Cardiac fibroblast (primary cell): Measurements from ENCODE around the gene GATAD2B.
A peak's percentile ranks its signal among the peaks of the same experiment; 100 is the strongest.

Experiments used
- DNase-seq, 2 donors: peaks; one replicate each; pipeline versions ENCODE4 v3.0.0 to v3.0.0-alpha.2; 2010; ENCODE audit warnings: low read depth in 2 of 2
- H3K4me3 ChIP-seq, 2 donors: replicated peaks in 1 of 2; 1 replicate in 1 of 2; 2 replicates in 1 of 2; pipeline ENCODE4 v1.5.1; 2011; ENCODE audit warnings: low read depth in 2 of 2, low read length in 2 of 2, mild to moderate bottlenecking in 2 of 2, moderate library complexity in 1 of 2
- TF ChIP-seq, protein P1 (sequence below): IDR thresholded peaks from one replicate; pipeline ENCODE4 v1.5.1; 2011; ENCODE audit warnings: low read depth, mild to moderate bottlenecking, low read length, inconsistent platforms

Gene GATAD2B

DNA sequence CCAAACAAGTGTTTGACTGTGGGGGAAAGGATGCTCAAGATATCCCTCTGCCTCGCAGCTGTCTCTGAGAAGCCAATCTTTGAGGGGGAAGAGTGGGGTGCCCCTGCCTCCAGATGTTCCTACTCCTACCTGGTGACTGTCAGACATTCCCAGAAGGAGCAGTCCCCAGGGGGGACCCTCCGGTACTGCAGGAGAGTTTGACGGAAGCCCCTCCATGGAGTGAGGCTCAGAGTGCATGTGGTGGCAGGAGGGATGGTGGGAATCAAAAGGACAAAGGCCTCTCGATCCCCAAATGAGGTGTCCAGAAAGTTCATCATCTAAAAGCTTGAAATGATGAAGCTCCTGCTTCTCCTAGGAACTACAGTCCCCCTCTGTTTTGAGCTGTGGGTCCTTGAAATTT lies 142.2 kb downstream of the GATAD2B start:
- H3K4me3 ChIP-seq, result no peak overlapping the region
- no peak for DNase-seq

DNA sequence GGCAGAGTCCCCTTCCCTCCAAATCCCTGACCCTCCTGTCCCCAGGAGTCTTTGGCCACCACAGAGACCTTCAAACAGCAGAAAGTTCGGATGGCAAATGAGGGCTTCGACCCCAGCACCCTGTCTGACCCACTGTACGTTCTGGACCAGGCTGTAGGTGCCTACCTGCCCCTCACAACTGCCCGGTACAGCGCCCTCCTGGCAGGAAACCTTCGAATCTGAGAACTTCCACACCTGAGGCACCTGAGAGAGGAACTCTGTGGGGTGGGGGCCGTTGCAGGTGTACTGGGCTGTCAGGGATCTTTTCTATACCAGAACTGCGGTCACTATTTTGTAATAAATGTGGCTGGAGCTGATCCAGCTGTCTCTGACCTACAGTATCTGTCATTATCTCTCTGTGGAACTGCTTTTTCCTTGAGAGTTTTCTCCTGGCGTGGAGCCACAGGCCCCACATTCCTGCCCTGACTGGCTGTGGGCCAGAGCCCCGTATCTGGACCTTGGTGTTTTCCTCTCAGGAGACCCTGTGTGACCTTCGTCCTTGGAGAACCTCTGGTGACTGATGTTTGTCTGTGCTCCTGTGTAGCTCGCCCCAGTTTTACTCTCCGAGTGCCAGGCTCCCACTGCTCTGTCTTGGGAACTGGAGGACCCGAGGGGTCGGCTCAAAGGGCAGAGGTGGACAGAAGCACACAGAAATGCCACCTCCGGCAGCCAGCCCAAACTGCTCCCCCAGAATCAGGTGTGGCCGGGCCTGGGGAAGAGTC lies 142.8 kb downstream of the GATAD2B start:
- TF ChIP-seq, protein P1, sequence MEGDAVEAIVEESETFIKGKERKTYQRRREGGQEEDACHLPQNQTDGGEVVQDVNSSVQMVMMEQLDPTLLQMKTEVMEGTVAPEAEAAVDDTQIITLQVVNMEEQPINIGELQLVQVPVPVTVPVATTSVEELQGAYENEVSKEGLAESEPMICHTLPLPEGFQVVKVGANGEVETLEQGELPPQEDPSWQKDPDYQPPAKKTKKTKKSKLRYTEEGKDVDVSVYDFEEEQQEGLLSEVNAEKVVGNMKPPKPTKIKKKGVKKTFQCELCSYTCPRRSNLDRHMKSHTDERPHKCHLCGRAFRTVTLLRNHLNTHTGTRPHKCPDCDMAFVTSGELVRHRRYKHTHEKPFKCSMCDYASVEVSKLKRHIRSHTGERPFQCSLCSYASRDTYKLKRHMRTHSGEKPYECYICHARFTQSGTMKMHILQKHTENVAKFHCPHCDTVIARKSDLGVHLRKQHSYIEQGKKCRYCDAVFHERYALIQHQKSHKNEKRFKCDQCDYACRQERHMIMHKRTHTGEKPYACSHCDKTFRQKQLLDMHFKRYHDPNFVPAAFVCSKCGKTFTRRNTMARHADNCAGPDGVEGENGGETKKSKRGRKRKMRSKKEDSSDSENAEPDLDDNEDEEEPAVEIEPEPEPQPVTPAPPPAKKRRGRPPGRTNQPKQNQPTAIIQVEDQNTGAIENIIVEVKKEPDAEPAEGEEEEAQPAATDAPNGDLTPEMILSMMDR, result no peak
- H3K4me3 ChIP-seq, result no peak overlapping the region
- peak in 1 of 2 donors; percentile 44 for DNase-seq

More for the DNA sequence above, 142.2 kb downstream of the GATAD2B start:
- TF ChIP-seq, protein P1, result no peak

DNA sequence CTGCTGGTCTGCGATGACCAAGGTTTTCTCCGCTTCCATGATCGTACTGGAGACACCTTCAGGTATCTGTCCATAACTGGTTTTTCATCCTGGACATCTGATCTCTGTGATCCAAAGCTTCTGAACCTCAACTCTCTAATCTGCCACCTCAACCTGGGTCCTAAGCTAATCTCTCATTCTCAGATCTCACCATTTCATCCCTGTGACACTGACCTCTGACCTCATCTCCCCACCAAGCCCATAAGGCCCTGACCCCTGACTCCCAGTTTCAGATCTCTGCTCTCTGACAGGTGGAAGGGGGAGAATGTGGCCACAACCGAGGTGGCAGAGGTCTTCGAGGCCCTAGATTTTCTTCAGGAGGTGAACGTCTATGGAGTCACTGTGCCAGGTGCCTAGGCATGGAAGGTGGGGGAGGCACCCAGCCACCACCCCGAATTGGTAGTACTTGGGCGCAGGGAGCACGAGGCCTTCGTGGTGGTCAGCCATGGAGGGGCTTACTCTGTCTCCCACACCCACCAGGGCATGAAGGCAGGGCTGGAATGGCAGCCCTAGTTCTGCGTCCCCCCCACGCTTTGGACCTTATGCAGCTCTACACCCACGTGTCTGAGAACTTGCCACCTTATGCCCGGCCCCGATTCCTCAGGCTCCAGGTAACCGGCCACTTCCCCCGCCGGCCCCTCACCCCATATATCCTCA lies 143.8 kb downstream of the GATAD2B start:
- H3K4me3 ChIP-seq, result no peak overlapping the region
- DNase-seq, result no peak
- TF ChIP-seq, protein P1, result no peak

DNA sequence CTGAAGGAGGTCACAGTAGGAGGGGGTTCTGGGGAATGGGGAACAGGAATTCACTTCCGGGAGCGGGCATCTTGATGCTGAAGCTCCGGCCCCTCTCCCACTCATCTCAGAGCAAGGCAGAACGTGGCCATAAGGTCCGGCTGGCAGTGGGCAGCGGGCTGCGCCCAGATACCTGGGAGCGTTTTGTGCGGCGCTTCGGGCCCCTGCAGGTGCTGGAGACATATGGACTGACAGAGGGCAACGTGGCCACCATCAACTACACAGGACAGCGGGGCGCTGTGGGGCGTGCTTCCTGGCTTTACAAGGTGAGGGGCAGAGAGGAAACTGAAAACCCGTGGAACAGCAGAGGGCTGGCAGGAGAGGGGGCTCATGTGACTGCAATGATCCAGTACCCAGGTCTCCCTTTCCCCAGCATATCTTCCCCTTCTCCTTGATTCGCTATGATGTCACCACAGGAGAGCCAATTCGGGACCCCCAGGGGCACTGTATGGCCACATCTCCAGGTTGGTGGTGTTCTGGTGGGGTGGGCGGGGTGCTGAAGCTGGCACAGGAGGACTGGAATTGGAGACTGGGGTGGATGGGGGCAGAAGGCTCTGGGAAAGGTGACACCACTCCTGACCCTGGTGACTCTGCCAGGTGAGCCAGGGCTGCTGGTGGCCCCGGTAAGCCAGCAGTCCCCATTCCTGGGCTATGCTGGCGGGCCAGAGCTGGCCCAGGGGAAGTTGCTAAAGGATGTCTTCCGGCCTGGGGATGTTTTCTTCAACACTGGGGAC lies 144.5 kb downstream of the GATAD2B start:
- TF ChIP-seq, protein P1, result no peak
- no peak for DNase-seq
- peak overlapping the region in 1 of 2 donors; percentile 1 for H3K4me3 ChIP-seq

DNA sequence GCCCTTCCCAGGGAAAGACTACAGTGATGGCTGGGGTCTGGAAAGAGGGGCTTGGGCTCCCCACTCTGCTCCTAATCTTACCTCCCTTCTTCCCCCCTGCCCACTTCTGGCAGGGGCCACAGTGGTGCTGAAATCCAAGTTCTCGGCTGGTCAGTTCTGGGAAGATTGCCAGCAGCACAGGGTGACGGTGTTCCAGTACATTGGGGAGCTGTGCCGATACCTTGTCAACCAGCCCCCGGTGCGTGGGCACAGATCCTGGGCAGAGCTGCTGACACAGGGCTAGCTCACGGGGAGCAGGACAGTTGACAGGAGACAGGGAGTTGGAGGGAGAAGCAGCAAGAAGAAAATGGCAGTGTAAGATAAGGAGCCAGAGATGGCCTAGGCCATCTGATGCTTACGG lies 145.1 kb downstream of the GATAD2B start:
- peak overlapping the region in 1 of 2 donors; percentile 1 for H3K4me3 ChIP-seq
- TF ChIP-seq, protein P1, result no peak
- peak; percentile 23 to 59 for DNase-seq

DNA sequence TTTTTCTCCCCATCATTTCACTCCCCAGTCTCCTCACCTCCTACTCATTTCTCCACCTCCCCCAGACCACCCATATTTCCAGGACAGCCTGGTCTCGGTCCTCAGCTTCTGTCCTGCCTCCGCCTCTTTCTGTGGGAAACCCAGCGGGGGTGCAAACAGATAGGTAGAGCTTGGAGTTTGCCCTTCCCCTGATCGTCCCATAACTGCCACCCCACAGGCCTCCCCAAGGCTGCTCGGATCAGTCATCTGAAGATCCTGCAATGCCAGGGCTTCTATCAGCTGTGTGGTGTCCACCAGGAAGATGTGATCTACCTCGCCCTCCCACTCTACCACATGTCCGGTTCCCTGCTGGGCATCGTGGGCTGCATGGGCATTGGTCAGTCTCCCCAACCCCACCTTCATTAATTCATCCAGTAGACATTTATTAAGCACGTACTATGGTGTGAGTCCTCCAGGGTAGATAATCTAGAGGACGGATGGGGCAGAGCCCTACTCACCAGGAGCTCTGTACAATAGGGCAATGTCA lies 145.9 kb downstream of the GATAD2B start:
- TF ChIP-seq, protein P1, result no peak
- no peak for DNase-seq
- peak overlapping the region in 1 of 2 donors; percentile 70 for H3K4me3 ChIP-seq
